ENCODE data around the gene ACSM5. TPM values are rescaled to one million over a fixed set of nuclear protein-coding genes. Genes with fewer than 3 reads are reported as not detected.

ACSM5 gene
- total RNA-seq, 2 experiments from 2014 or later, result not detected

GRCh38 chr16:20398603-20399002 lies 10.7 kb upstream of the ACSM5 start:
- no peak for TF ChIP-seq CTCF (IDR thresholded peaks at IDR 0.05)
- H3K27me3 ChIP-seq (ENCODE audit: control insufficient read depth in 1 of 2, insufficient read depth in 2 of 2, low read length in 2 of 2), result no peaks in the 10 kb centered on the region
- no peaks in the 10 kb centered on the region for H3K36me3 Mint-ChIP-seq (ENCODE audit: low read depth)
- DNase-seq (no peak), ATAC-seq (ENCODE audit: poor library complexity) (no peak)
- no peak overlapping the region for H3K4me3 Mint-ChIP-seq
- H3K27me3 Mint-ChIP-seq, result no peaks in the 10 kb centered on the region
- intact Hi-C loops (cut with DNase I, micrococcal nuclease), result no loop called here
- H3K27ac Mint-ChIP-seq, result no peak overlapping the region
- H3K4me1 ChIP-seq (ENCODE audit: insufficient read depth, low read length), result no peaks in the 10 kb centered on the region
- no peaks in the 10 kb centered on the region for H3K9me3 ChIP-seq (ENCODE audit: control insufficient read depth in 1 of 2, insufficient read depth in 1 of 2, low read length in 2 of 2)
- no peak overlapping the region for H3K4me3 ChIP-seq (ENCODE audit: low read length)
- CTCF ChIA-PET, result no interaction called here
- H3K9me3 Mint-ChIP-seq, result no peaks in the 10 kb centered on the region
- H3K4me1 Mint-ChIP-seq (ENCODE audit: low read depth), result no peaks in the 10 kb centered on the region
- POLR2A ChIA-PET, result no interaction called here
- H3K36me3 ChIP-seq (ENCODE audit: insufficient read depth, low read length), result no peaks in the 10 kb centered on the region
- H3K27ac ChIP-seq (ENCODE audit: low read depth in 1 of 2, low read length in 2 of 2), result no peak overlapping the region

- Mint-ChIP-seq H3K9me3 (no peaks in the 10 kb centered on the region), H3K27me3 (no peaks in the 10 kb centered on the region), H3K4me3 (no peak overlapping the region), H3K36me3 (ENCODE audit: low read depth) (no peaks in the 10 kb centered on the region), H3K27ac (no peak overlapping the region), H3K4me1 (ENCODE audit: low read depth) (no peaks in the 10 kb centered on the region)
- Histone ChIP-seq H3K36me3 (ENCODE audit: insufficient read depth, low read length) (no peaks in the 10 kb centered on the region), H3K9me3 (ENCODE audit: control insufficient read depth in 1 of 2, insufficient read depth in 1 of 2, low read length in 2 of 2) (no peaks in the 10 kb centered on the region), H3K27me3 (ENCODE audit: control insufficient read depth in 1 of 2, insufficient read depth in 2 of 2, low read length in 2 of 2) (no peaks in the 10 kb centered on the region), H3K4me3 (ENCODE audit: low read length) (no peak overlapping the region), H3K27ac (ENCODE audit: low read depth in 1 of 2, low read length in 2 of 2) (no peak overlapping the region), H3K4me1 (ENCODE audit: insufficient read depth, low read length) (no peaks in the 10 kb centered on the region)
- intact Hi-C loops (cut with DNase I, micrococcal nuclease), result no loop called here
- no peak for TF ChIP-seq CTCF (IDR thresholded peaks at IDR 0.05)
- ATAC-seq (ENCODE audit: poor library complexity), result no peak
- ChIA-PET CTCF (no interaction called here), POLR2A (no interaction called here)
- DNase-seq, result no peak
Observed at GRCh38 chr16:20399185-20399584, 10.1 kb upstream of the ACSM5 start.

- Mint-ChIP-seq H3K4me3 (no peak overlapping the region), H3K9me3 (no peaks in the 10 kb centered on the region), H3K27me3 (peaks cover 2% of the 10 kb centered on the region), H3K4me1 (ENCODE audit: low read depth) (no peaks in the 10 kb centered on the region), H3K36me3 (ENCODE audit: low read depth) (no peaks in the 10 kb centered on the region), H3K27ac (no peak overlapping the region)
- no peak for TF ChIP-seq CTCF (IDR thresholded peaks at IDR 0.05)
- DNase-seq (no peak), ATAC-seq (ENCODE audit: poor library complexity) (no peak)
- POLR2A ChIA-PET, result no interaction called here
- intact Hi-C loops (cut with DNase I, micrococcal nuclease), result no loop called here
- H3K36me3 ChIP-seq (ENCODE audit: insufficient read depth, low read length), result no peaks in the 10 kb centered on the region
- CTCF ChIA-PET, result no interaction called here
- H3K27me3 ChIP-seq (ENCODE audit: control insufficient read depth in 1 of 2, insufficient read depth in 2 of 2, low read length in 2 of 2), result no peaks in the 10 kb centered on the region
- H3K4me3 ChIP-seq (ENCODE audit: low read length), result no peak overlapping the region
- H3K9me3 ChIP-seq (ENCODE audit: control insufficient read depth in 1 of 2, insufficient read depth in 1 of 2, low read length in 2 of 2), result no peaks in the 10 kb centered on the region
- no peak overlapping the region for H3K27ac ChIP-seq (ENCODE audit: low read depth in 1 of 2, low read length in 2 of 2)
- H3K4me1 ChIP-seq (ENCODE audit: insufficient read depth, low read length), result no peaks in the 10 kb centered on the region
Observed at GRCh38 chr16:20401066-20401465, 8.3 kb upstream of the ACSM5 start.
